Astrocyte of the hippocampus (primary cell): ENCODE results near the gene ETV7.
"Not testable (repeated sequence)": the region's sequence is repeated elsewhere in the genome, so short reads cannot be mapped to it uniquely, and the experiment has no call there.

Experiments
- DNase-seq: peaks from one replicate; pipeline ENCODE4 v3.0.0; 2011; ENCODE audit warnings: low read depth, low spot score

The ETV7 gene

DNA sequence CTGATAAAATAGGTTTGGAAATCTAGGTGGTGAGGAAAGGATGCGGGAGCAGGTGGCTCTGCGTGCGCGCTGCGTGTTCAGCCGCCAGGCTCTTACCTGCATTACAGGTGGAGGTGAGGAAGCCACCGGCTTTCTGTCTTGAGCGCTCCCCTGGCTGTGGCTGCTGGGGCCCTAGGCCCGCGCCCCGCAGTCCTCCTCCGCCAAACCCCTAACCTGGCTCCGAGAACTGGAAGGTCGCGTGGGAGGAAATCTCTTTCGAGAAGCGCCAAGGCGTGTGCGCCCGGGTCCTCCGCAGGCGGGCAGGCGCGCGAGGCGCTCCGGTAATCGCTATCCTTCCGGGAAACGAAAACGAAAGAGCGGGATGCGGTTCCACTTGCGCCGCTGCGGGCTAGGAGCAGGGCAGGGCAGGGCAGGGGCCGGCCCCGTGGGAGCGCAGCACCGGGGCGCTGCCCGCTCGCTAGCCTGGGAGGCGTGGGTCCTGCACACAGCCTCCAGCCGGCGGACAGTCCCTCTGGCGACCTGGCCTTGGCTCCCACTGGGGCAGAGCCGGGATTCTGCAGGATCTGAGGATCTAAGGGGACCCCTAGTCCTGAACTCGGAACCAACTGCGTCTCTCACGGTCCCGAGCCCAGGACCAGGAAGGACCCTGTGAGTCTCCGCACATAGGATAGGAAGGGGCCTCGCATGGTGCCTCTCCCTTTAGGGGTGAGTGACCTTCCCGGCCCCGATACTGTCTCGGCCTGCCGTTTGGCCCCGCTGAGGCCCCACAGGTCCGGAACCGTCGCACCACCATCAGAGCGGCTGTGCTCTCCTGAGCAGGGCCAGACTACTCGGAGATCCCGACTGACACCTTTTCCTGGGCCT is at the start of gene ETV7:
Gene ETV7, minus strand, starts transcription at position 230 of the 864 bp plus-strand sequence. Its CDS starts 128 bp downstream, at position 102.
- DNase-seq, result peak; percentile 50

- DNase-seq, result no peak
These were observed 49.0 kb upstream of the ETV7 start for GRCh38 chr6:36436466-36436865.

DNA sequence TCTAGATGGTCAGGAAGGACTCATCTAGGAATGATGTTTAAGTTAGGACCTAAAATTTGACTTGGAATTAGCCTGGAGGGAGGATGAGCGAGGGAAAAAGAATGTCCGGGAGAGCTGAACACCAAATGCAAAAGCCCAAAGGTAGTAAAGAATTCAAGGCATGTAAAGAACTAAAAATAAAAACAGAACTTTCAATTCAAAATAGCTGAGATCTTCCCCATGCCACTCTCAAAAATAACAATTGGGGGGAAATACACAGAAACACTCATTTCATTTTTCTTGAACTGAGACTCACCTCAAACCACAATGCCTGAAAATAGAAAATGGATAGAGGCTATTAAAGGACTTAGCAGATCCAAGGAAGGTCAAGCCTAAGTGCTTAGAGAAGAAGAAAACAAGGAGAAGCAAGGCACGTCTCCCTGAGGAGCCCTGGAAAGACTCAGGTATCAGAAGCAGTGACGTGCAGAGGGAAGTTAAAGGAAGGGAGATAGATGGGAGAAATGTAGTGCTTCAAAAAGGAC is 44.7 kb upstream of the ETV7 start:
- DNase-seq, result peak; percentile 62

DNA sequence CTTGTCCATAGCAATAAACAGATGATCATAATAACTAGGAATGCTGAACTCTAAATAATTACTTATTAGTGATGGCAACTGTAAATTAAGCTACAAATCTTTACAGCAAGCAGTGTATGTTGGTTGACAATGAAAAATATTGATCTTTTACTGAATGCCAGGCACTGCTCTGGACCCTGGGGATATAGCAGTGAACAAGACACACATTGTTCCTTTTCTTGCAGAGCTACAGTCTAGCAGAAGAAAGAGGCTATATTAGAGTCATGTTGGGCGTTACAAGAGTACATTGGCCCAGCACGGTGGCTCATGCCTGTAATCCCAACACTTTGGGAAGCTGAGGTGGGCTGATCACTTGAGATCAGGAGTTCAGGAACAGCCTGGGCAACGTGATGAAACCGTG is 43.7 kb upstream of the ETV7 start:
- DNase-seq, result no peak

DNA sequence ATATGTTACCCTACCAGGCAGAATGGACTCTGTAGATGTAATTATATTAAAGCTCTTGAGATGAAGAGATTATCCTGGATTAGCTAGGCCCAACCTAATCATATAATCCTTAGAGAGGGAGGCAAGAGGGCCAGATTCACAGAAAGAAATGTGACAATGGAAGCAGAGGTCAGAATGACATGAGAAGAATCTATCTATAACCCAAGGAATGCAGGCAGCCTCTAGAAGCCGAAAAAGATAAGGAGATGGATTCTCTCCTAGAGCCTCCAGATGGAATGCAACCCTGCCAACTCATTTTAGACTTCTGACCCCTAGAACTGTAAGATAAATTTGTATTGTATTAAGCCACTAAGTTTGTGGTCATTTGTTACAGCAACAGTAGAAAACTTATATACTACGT is 42.9 kb upstream of the ETV7 start:
- no peak for DNase-seq

- DNase-seq, result no peak
These were observed 41.4 kb upstream of the ETV7 start for GRCh38 chr6:36428911-36429310.

GRCh38 chr6:36426622-36427021 is 39.2 kb upstream of the ETV7 start:
- no peak for DNase-seq

- peak; percentile 99 for DNase-seq
These were observed 35.8 kb upstream of the ETV7 start for GRCh38 chr6:36423101-36423824.

DNA sequence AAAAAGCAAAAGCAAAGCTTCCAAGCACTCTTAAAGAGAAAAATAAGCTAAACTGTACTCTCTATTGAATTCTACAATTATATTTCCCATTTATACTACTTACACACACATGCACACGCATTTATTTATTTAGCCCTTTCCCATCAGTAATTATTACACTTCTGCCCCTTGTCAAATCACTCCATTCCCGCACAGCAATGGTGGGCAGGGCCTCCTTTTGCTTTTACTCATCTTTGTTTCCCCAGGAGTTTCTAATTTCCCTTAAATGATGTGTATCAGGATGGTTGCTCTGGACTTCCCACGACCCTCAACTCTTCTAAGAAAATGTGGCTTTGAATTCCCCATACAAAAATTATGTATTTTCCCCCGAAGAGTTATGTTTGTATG is 35.2 kb upstream of the ETV7 start:
- DNase-seq, result no peak

DNA sequence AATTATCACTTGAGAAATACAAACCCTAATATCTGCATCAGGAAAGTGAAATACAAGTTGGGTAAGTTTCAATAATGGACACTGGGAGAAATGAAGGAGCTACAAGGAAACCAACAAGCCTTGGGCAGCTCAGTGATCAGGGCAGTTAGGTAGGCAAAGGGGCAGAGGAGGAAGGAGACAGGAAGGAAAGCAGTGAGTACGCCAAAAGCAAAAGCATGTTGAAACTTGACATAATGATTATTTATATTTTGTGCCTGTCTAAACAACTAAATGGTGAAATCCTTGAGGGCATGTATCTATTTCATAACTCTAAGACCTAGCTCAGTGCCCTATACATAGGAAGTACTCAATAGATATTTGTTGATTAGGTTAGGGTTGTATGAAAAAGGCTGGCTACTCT is 31.8 kb upstream of the ETV7 start:
- no peak for DNase-seq

DNA sequence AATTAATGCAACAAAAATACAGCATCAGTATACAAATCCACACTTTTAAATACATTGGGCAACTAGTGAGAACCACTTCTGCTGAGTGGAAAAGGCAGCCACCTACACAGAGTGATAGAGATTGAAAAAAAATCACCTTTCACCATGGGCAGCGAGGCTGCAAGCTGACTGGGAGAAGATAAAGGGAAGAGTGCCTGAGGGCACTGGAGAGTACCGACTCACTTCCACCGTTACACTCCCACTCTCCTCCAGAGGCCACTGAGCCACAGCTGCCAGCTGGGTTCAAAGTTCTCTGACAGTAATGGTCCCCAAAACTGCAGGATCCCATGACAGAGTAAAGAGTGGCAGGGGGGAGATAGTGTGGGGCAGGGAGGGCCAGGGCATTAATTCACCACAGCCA is 31.1 kb upstream of the ETV7 start:
- no peak for DNase-seq

GRCh38 chr6:36414481-36414880 is 27.0 kb upstream of the ETV7 start:
- peak; percentile 56 for DNase-seq

DNA sequence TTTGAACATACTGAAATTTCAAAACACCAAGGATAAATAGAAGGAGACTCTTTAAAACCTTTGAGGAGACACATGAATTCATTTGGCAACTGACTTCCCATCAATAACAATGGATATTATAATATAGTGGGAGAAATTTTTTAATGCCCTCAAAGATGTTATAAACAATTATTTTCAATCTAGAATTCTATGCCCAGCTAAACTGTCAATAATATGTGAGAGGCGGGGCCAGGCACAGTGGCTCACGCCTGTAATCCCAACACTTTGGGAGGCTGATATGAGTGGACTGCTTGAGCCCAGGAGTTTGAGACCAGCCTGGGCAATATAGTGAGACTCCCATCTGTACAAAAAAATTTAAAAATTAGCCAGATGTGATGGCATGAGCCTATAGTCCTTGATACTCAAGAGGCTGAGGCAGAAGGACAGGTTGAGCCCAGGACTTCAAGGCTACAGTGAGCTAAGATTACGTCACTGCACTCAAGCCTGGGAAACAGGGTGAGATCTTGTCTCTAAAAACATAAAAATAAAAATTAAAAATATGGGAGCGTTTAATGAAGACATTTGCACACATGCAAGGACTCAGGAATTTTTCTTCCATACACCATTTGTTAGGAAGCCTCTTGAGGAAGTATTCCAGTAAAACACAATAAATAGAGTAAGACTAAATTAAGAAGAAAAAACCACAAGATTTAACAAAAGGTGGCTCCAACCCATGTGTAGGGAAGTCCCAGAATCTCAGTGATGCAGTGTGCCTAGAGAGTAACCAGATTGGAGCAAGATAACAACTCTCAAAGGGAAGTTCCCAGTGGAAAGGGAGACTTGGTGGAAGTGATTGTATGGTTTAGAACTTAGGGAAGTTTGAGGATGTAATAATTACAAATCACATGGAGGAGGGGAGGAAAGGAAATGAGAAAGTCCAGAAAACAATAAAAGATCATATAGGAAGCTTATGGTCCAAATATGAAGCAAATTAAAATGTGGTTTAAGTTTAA is 26.3 kb upstream of the ETV7 start:
- DNase-seq, result no peak

DNA sequence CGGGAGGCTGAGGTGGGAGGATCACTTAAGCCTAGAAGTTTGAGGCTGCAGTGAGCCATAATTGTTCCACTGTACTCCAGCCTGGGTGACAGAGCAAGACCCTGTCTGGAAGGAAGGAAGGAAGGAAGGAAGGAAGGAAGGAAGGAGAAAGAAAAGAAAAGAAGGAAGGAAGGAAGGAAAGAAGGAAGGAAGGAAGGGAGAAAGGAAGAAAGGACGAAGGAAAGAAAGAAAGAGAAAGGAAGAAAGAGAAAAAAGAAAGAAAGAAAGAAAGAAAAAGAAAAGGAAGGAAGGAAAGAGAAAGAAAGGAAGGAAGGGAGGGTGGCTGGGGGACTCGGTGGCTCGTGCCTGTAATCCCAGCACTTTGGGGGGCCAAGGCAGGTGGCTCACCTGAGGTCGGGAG is 22.2 kb upstream of the ETV7 start:
- DNase-seq, result not testable (repeated sequence)

GRCh38 chr6:36404164-36404563 is 16.7 kb upstream of the ETV7 start:
- no peak for DNase-seq

- no peak for DNase-seq
These were observed 15.0 kb upstream of the ETV7 start for GRCh38 chr6:36402481-36402880.

GRCh38 chr6:36399970-36400369 is 12.5 kb upstream of the ETV7 start:
- DNase-seq, result no peak

DNA sequence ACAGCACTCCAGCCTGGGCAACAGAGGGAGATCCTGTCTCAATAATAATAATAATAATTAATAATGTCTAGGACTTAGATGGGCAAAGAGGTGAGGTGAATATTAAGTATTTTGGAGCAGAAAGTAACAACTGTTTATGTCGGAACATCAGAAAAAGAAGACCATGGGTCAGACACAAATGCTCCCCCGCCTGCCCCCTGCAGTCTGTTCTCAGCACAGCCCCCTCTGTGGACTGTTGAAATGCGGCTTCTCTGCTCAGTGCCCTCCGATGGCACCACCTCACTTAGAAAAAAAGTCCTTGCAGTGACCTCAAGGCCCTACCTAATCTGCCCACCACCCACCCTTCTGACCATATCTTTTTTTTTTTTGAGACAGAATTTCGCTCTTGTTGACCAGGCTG is 5.2 kb upstream of the ETV7 start:
- DNase-seq, result no peak

DNA sequence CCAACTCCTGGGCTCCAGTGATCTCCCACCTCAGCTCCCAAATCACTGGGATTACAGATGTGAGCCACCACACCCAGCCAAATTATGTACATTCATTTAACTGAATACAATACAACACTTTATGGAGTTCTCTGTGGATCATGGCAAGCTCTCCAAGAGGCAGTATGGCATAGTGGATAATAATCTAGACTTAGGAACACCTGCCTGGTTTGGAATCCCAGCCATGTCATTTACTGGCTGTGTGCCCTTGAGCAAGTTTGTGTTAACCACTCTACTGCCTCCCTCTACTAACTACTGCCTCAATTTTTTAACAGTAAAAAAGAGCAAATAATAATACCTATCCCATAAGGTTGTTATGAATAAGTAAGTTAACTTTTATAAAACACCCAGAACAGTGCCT is 1.9 kb upstream of the ETV7 start:
- DNase-seq, result no peak

- peak; percentile 74 for DNase-seq
These were observed 702 bp downstream of the ETV7 start for GRCh38 chr6:36386495-36387439.
